K562 (cell line): Measurements from ENCODE around the gene NTNG1. TPM values are rescaled to one million over a fixed set of nuclear protein-coding genes. Genes with fewer than 3 reads are reported as not detected.
A peak's percentile ranks its signal among the peaks of the same experiment; 100 is the strongest.

Source experiments
- HNRNPLL ChIP-seq: fragments of 200-400 bp; formaldehyde crosslinking; IDR thresholded peaks from 2 replicates; pipeline ENCODE4 v1.6.1; 2017; ENCODE audit warnings: low read length, low read depth, mild to moderate bottlenecking; ENCODE audit not compliant: poor library complexity, severe bottlenecking
- MAFF ChIP-seq: IDR thresholded peaks from 2 replicates; pipeline ENCODE4 v1.6.1; 2012; ENCODE audit warnings: low read length, improper control_type of control experiment
- NCOR1 ChIP-seq: fragments of 450-650 bp; IDR thresholded peaks from 2 replicates; pipeline ENCODE4 v1.6.1; 2016; ENCODE audit warnings: mild to moderate bottlenecking, moderate library complexity
- ZBED1 ChIP-seq: IDR thresholded peaks from 2 replicates; pipeline ENCODE4 v1.6.1; 2014
- polyA plus RNA-seq, 8 experiments: library from polyadenylated mRNA; depleted of rRNA in 4 of 8; stranded (reverse) in 5 of 8; unstranded in 3 of 8; fragments of >200 nt; fragmentation: Nextera tagmentation in 2 of 8; fragmentation: Illumina TruSeq in 1 of 8; extraction: Ambion mirVana in 2 of 8; extraction: Trizol in 1 of 8; gene quantifications; 2 replicates each; pipeline versions ENCODE4 v1.2.1 to v1.2.3, GENCODE V29; 2011 to 2014; ENCODE audit warnings: inconsistent platforms in 1 of 8, missing spikeins in 1 of 8
- total RNA-seq, 7 experiments: library from RNA; depleted of rRNA in 6 of 7; stranded (reverse); fragments of >200 nt in 6 of 7; fragmentation: Illumina TruSeq in 2 of 7; extraction: Trizol in 2 of 7; gene quantifications; 2 replicates each; pipeline versions ENCODE4 v1.2.1 to v1.2.3, GENCODE V29; 2011 to 2021; ENCODE audit warnings: low replicate concordance in 1 of 7
- TF ChIP-seq, protein P1 (sequence below), 3 experiments: fragments of 200-800 bp in 1 of 3; fragments of 250-450 bp in 1 of 3; fragments of 450-650 bp in 1 of 3; sonication (Bioruptor Pico) in 1 of 3; sonication (Bioruptor generic) in 1 of 3; formaldehyde crosslinking in 1 of 3; IDR thresholded peaks; 2 replicates each; pipeline versions ENCODE4 v1.6.1 to v1.8.0; 2016 to 2022; ENCODE audit warnings: mild to moderate bottlenecking in 2 of 3, missing genetic modification characterization in 2 of 3, missing compliant biosample characterization in 1 of 3, moderate library complexity in 1 of 3

The NTNG1 gene
- total and polyA plus RNA-seq, 9 of the 15 experiments (the other 6 are each of a cell fraction or from before 2014, with no cell fraction given) = not detected

DNA sequence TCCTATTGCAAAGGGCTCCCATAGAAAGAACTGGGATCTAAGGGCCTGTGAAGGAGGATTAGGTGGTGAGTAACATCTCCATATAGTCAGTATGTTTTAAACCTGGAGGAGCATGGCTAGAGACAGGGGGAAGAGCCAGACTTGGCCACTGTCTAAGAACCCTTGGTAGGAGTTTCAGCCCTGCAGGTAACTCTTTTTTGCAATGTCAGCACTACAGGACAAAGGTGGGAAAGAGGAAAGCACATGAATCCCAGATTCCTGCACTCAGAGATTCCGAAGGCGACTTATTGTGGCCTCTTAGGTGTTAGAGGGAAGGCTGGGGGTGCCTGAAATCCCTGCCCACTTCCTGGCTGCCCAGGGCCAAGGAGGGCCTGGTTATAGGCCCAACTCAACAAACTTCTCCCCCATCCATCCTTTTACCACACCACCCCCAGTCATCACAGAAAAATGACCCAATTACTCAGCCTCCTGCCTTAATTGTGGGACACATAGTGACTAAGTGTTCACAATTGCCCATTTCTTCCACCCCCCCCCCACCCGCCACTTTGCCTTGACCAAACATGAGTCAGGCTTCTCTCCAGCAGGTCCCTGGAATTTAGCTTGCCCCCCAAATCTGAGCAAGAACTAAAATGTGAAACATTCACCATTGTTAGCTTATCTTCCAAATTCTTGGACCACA, 1.9 kb upstream of the NTNG1 start (continued):
- TF ChIP-seq, protein P1, sequence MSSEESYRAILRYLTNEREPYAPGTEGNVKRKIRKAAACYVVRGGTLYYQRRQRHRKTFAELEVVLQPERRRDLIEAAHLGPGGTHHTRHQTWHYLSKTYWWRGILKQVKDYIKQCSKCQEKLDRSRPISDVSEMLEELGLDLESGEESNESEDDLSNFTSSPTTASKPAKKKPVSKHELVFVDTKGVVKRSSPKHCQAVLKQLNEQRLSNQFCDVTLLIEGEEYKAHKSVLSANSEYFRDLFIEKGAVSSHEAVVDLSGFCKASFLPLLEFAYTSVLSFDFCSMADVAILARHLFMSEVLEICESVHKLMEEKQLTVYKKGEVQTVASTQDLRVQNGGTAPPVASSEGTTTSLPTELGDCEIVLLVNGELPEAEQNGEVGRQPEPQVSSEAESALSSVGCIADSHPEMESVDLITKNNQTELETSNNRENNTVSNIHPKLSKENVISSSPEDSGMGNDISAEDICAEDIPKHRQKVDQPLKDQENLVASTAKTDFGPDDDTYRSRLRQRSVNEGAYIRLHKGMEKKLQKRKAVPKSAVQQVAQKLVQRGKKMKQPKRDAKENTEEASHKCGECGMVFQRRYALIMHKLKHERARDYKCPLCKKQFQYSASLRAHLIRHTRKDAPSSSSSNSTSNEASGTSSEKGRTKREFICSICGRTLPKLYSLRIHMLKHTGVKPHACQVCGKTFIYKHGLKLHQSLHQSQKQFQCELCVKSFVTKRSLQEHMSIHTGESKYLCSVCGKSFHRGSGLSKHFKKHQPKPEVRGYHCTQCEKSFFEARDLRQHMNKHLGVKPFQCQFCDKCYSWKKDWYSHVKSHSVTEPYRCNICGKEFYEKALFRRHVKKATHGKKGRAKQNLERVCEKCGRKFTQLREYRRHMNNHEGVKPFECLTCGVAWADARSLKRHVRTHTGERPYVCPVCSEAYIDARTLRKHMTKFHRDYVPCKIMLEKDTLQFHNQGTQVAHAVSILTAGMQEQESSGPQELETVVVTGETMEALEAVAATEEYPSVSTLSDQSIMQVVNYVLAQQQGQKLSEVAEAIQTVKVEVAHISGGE (CRISPR knock-in tag; IDR thresholded peaks at IDR 0.05) = peak in 1 of 3 experiments; percentile 11; a peak in 1 of 6 replicates
- TF ChIP-seq NCOR1 = no peak
- no peak for TF ChIP-seq HNRNPLL
- TF ChIP-seq MAFF = peak; percentile 71
- TF ChIP-seq ZBED1 = no peak
- TF ChIP-seq, all 486 proteins: peak for 4
